NCI-H187 treated with DMSO at 0.1 percent for 48 hours (cell line): ENCODE measurements around the gene HNRNPA2B1.

ENCODE experiments used
- DNase-seq: peaks from one replicate; lab custom pipeline; 2025; lab: John Stamatoyannopoulos, UW

The HNRNPA2B1 gene

DNA sequence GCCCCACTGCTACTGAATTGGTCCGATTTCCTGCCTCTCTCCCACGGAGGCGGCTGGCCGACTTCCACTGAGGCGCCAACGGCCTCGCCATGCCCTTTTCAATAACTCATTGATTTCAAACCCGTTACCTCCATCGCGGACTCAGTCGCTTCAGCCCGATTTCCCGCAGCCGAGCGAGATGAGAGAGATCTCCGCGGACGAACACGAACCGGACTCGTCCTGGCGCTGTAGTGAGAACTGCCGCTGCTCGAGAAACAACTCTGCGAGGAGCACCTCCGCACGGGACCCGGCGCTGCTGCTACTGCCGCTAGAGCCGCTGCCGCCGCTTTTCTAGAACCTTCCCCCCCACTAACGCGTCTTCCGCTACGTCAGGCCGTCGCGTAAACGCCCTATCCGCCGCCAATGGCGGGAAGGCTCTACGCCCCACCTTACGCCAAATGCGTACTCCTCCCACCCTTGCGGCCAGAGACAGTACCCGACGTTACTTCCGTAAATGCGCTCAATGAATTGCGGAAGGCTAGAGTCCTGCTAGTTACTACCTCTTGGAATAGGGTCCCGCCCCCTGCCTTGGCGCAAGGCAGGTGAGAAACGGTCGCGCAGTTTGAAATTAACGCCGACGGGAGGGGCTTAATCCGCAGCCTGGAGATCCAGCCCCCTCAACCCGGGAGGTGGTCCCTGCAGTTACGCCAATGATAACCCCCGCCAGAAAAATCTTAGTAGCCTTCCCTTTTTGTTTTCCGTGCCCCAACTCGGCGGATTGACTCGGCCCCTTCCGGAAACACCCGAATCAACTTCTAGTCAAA, at the start of gene HNRNPA2B1:
Gene HNRNPA2B1 (minus strand): TSS at position 303 of the 803 bp plus-strand sequence. CDS start 169 bp downstream, at position 134.
- DNase-seq, result peak; percentile 89

DNA sequence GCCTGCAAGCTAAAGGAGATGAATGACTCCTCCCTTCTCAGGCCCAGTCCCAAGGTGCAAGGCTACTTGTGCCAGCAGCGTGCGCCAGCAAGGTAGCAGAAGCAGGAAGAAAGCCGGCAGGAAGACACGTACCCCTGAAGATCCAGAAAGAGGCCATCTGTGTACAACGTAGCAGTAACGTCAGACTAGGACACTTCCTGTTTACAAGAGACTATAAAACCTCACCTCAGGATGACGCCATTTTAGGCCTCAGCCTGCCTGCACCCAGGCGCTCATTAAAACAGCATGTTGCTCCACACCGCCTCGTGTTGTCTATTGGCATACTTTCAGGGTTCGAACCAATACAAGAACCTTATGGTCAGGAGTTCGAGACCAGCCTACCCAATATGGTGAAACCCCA, 49.7 kb upstream of the HNRNPA2B1 start:
- no peak for DNase-seq

DNA sequence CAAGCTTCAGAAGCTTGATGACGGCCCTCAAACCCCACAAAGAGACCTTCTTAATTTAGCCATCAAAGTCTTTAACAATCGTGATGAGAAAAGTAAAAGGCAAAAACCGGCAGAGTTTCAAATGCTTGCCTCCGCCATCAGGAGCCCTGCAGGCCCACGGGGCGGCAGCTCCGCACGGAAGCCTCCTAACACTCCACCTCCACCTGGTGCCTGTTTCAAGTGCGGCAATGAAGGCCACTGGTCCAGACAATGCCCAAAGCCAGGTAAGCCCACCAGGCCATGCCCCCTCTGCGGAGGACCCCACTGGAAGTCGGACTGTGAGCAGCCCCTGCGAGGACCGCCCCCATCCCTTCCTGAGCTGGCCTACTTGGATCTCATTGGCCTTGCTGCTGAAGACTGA, 44.6 kb upstream of the HNRNPA2B1 start:
- DNase-seq, result no peak

DNA sequence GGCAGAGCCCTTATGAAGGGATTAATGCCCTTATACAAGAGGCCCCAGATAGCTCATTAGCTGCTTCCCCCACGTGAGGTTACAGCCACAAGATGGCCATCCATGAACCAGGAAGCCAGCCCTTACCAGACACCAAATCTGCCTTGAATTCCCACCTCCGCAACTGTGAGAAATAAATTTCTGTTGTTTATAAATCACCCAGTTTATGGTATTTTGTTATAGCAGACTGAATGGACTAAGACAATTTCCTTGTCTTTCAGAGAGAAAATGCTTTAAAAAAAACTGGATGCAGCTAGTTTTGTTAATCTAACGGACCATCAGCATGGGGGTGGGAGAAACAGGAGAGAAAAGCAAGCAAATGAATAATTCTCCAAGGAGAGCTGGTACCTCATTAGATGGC, 37.5 kb upstream of the HNRNPA2B1 start:
- DNase-seq, result no peak

DNA sequence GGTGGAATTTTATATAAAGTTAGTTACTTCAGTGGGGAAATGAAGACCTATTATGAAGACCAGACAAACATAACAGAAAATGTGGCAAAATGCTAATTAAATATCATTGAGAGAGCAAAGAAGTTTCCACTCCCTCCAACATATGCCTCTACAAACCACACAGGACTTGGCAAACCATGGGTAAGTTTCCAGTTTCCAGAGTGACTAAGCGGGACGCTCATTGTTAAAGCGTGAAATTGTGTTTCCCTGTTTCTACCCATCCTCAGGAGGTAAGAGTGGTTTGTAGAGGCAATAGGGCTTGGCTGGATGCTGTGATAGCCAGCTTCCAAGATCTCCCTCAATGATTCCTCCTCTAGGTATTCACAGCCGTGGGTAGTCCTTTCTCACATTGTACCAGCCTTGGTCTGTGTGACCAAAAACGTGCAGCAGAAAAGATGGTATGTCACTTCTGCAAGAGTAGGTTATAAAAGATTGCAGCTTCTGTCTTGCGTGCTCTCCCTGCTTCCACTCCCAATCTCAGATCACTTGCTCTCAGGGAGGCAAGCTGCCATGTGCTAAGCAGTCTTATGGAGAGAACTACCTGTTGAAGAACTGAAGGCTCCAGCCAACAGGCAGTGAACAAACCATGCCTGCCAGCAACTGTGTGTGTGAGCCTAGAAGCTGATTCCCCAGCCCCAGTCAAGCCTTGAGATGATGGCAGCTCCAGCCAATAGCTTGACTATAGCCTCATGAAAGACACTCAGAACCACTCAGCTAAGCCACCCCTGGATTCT, 36.7 kb upstream of the HNRNPA2B1 start:
- DNase-seq, result no peak

DNA sequence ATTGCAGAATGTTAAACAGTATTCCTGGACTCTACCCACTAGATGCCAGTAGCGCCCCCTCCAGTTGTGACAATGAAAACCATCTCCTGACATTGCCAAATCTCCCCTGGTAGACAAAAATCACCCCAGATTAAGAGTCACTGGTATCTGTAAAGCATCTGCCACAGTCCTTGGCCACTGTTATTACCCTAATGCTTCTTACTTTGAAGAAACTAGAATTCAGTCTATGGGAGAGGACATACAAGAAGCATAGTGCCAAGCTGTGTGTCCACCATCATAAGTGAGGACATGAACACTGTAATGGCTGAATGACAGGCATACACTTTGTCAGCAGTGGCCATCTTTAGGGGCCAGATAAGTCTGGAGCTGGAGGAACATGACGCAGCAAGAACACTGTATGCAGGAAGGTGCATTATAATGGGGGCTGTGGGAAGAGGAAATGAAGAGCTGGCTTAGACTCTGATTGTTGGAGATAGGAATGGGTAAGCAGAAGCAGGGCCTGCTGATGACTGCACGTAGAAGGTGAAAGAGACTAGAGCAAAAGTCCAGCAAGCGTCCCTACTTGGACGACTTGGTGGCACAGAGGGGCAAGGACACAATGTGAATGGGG, 33.5 kb upstream of the HNRNPA2B1 start:
- no peak for DNase-seq

DNA sequence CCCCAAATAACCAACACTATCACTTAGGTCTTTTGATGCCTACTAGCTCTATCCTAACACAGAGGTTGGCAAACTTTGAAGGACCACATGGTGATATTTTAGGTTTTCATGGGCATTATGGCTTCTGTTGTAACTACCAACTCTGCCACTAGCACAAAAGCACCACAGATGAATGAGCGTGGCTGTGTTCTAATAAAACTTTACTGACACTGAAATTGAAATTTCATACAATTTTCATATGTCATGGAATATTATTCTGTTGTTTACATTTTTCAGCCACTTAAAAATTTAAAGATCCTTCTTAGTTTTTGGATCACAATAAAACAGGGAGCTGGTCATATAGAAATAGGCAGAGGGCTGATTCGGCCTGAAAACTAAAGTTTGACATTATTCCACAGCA, 27.4 kb upstream of the HNRNPA2B1 start:
- no peak for DNase-seq

DNA sequence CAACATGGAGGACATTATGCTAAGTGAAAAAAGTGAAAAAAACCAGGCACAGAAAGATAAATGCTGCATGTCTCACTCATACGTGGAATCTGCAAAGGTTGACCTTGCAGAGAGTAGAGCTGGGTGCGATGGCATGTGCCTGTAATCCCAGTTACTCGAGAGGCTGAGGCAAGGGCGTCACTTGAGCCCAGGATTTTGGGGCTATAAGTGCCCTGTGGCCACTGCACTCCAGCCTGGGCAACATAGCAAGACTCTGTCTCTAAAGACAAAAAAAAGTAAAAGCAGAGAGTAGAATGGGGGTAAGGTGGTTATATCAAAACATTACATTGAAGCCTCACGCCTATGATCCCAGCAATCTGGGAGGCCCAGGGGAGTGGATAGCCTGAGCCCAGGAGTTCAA, 23.8 kb upstream of the HNRNPA2B1 start:
- no peak for DNase-seq

DNA sequence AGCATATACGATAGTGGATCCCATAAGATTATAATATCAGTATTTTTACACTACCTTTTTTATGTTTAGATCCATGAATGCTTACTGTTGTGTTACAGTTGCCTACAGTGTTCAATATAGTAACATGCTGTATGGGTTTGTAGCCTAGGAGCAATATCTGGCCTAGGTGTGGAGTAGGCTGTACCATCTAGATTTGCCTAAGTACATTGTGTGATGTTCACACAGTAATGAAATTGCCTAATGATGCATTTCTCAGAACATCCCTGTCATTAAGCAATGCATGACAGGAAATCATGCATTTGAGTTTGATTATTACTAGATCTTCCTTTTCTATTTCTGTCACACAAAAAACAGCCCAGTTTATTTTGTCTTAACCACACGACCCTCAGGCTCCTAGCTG, 15.5 kb upstream of the HNRNPA2B1 start:
- DNase-seq, result no peak

DNA sequence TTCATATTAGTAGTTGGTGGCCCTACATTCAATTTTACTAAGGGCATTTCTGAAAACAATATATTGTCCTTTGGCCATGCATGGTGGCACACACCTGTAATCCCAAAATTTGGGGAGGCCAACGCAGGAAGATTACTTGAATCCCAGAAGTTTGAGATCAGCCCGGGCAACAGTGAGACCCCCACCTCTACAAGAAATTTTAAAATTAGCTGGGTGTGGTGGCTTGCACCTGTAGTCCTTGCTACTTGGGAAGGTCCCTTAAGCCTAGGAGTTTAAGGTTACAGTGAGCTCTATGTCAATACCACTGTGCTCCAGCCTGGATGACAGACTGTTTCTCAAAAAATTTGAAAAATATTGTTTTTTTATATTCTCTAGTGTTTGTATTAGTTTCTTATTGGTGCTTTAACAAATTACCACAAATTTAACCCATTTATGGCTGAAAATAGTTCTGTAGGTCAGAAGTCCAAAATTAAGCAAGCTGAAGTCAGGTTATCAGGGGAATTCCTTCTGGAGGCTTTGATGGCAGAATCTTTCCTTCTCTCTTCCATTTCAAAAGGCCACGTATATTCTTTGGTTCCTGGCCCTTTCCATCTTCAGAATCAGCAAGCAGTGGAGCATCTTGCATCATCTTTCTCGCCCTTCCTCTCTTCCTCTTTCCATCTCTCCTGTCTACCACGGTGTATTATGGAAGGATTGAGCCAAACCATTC, 13.4 kb upstream of the HNRNPA2B1 start:
- DNase-seq, result no peak

DNA sequence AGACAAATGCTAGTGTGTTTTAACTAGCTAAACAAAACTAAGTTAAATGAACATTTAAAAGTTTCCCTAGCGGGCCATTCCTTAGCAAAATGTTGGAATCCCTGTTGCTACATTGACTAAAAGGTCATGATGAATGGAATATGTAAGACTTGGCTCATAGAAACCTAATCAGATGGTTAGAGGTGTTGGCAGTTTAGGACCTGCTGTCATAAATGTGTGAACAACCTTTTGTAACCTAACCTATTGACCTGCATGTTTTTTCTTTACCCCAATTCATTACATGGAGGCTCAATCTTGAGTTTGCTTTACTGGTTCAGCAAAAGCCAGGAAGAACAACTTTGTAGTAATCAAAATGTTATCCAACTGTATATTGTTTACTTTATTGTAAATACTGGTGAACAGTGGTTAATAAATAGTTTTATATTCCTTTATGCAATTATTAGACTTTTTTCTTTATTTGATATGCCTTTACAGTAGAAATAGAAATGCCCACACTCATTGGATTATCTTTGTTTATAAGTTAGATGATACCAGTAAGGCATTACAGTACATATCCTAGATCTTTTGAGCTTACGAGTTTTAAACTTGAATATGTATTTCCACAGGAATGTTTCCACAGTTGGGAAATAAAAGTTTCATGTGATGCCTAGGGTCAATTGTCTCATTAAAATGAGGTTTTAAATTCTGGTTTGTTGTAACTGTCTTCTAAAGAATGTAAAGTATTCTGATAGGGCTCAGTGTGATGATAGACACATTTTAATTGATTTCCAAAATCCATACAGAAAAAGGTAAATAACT, 12.6 kb upstream of the HNRNPA2B1 start:
- no peak for DNase-seq

DNA sequence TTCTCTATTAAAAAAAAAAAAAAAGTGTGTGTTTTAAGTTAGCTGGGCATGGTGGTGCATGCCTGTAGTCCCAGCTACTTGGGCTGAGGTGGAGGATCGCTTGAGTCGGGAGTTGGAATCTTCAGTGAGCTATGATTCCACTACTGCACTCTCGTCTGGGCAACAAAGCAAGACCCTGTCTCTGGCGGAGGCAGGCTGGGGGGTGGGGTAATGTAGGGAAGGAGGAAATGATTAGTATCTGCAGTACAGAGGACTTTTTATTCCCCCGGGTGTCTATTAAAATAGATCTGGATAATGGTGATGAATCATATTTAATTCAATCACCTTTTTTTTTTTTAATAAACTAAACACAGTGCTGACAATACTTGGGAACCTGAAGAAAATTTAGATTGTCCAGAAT, 7.5 kb upstream of the HNRNPA2B1 start:
- no peak for DNase-seq

DNA sequence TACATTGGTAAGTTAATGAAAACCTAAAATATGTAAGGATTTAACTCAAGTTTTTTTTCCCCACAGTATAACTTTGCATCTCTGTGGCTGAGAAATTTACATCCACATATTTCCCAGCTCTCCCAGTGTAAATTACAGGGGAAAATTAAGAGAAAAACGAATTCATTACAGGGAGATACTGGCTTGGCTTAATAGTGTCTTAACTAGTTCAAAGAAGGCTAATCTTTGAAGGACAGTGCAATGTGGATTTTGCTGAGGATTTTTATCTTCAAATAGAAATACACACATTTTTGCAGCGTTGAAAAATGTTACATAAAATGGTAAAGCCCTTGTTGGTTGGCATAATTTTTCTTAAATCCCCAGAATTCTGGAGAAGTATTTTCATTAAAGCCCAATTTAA, 2.5 kb upstream of the HNRNPA2B1 start:
- no peak for DNase-seq

DNA sequence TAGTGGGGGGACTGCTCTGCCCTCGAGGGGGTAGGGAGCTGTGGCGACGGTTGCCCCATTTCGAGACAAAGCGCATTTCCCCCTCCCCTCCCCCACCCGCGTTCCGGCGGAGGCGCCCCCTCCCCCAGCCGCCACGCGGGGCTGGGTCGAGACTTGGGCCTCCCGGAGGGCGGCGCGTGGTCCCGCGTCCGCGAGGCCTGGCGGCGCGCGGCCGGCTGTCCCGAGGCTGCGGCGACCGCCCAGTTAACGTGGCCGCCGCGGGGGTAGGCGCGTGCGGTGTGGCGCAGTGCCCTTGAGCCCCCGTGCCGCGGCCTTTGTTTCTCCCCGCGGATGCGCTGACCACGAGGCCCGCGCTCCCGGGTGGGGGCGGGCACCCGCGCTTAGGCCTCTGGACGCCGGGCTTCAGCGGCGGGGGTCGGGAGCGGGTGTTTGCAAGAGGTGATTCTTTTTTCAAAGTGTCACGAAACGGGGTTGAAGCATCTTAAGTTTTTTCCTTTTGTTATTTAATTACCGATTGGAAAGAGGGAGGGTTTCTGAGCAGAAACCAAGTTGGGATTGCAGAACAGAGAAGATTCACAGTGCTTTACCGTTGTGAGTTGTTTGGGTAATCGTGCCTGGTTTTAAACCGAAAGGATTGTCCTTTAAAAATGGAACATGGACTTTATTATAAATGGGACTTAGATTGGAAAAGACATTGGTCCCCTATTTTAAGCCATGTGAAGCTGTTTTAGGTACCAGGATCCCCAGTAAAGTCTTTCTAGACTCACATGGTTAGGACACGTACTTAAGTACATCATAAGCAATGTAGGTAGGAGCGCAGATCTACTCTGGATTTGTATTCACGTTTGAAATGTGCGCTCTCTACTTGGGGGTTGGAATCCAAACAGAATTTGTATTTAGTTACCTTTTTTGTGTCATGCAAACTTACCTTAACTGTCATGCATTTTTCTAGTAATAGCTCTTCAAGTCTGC, 1.8 kb upstream of the HNRNPA2B1 start:
- no peak for DNase-seq

DNA sequence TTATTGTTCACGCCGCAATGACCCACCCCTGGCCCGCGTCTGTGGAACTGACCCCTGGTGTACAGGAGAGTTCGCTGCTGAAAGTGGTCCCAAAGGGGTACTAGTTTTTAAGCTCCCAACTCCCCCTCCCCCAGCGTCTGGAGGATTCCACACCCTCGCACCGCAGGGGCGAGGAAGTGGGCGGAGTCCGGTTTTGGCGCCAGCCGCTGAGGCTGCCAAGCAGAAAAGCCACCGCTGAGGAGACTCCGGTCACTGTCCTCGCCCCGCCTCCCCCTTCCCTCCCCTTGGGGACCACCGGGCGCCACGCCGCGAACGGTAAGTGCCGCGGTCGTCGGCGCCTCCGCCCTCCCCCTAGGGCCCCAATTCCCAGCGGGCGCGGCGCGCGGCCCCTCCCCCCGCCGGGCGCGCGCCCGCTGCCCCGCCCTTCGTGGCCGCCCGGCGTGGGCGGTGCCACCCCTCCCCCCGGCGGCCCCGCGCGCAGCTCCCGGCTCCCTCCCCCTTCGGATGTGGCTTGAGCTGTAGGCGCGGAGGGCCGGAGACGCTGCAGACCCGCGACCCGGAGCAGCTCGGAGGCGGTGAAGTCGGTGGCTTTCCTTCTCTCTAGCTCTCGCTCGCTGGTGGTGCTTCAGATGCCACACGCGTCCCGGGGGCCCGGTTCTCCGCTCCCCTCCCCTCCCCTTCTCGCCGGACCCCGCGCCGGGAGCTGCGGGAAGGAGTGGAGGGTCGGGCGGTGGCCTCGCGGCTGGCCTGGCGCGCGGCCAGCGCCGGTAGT, 887 bp upstream of the HNRNPA2B1 start, which contains the start of gene CBX3:
Gene CBX3 (plus strand): TSS at position 499 of the 772 bp plus-strand sequence. CDS start 1,254 bp downstream, outside the sequence.
- DNase-seq, result peak; percentile 64

DNA sequence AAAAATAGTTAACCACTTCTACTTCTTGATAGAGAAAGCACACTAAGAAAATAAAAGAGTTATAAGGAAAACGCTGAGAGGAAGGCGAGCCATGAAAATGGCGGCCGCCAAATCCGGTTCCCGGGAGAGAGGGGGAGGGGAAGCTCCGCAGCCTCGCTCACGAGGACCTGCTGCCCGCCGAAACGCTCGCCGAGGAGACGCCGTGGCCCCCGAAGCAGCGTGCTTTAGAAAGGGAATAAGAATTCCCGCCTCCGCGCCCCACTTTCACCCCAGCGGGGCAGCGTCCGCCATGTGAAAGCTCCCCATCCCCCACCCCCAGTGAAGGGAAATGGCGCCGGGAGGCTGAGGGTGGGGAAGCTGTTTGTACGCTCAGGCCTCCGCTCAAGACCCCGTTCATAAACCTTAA, 505 bp downstream of the HNRNPA2B1 start:
- DNase-seq, result no peak

DNA sequence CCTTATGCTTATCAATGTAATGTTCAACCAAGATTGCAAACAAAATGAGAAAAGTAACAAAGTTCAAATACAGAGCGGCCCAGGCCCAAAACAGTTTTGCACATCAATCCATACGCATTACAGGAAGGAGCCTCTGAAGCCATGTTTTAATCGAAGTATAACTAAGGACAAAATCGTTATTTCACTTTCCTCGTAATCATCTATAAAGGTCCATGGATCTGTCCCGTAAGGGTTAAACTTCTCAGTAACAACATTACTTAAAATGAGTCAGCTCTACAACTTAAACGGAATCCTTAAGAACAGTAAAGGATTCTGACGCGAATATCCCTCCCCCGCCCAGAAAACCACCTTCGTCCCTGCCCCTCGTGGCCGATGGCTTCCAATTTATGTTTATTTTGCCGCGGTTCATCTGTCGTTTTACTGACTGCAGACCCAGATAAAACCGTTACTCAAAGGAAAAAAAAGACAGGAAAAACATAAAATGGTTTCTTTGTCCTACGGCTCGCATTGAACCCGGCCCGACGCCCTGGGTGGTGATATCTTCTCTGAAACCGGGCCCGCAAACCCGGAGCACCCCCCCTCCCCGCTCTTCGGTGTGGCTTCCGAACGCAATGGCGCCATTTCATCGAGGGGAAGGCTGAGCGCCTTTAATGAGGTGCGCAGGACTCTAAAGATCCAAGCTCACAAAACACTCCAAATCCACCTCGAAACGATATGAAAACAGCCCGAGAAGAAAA, 1.1 kb downstream of the HNRNPA2B1 start:
- no peak for DNase-seq

DNA sequence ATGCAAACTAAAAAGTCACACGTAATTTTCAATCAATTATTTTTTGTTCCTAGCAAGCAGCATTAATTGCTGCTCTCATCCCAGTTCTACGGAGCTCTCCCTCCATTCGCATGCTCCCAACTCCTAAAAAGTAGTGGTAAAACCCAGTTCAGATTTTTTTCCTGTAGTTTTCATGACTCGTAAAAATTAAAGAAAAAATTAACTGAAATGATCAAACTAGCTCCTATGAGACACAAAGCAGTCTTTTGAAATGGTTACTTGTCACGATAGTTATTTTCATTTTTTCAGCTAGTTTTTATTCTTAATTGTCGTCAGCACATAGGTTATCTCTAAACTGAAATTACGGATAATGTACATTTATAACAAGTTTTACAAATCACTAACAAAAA, 1.8 kb downstream of the HNRNPA2B1 start:
- no peak for DNase-seq
